ENCODE measurements around the gene NEMP2. TPM values are rescaled to one million over a fixed set of nuclear protein-coding genes. Genes with fewer than 3 reads are reported as not detected.

NEMP2 gene
- total RNA-seq, 1 donor from 2014 or later = 8.0 TPM

GRCh38 chr2:190460487-190460886 lies 74.0 kb downstream of the NEMP2 start:
- no peak for ATAC-seq
- no peaks in the 10 kb centered on the region for H3K9me3 ChIP-seq
- peaks cover 7% of the 10 kb centered on the region for H3K36me3 ChIP-seq
- no peaks in the 10 kb centered on the region for H3K4me1 ChIP-seq
- DNase-seq = no peak
- no peak overlapping the region for H3K27ac ChIP-seq
- TF ChIP-seq, protein P1, sequence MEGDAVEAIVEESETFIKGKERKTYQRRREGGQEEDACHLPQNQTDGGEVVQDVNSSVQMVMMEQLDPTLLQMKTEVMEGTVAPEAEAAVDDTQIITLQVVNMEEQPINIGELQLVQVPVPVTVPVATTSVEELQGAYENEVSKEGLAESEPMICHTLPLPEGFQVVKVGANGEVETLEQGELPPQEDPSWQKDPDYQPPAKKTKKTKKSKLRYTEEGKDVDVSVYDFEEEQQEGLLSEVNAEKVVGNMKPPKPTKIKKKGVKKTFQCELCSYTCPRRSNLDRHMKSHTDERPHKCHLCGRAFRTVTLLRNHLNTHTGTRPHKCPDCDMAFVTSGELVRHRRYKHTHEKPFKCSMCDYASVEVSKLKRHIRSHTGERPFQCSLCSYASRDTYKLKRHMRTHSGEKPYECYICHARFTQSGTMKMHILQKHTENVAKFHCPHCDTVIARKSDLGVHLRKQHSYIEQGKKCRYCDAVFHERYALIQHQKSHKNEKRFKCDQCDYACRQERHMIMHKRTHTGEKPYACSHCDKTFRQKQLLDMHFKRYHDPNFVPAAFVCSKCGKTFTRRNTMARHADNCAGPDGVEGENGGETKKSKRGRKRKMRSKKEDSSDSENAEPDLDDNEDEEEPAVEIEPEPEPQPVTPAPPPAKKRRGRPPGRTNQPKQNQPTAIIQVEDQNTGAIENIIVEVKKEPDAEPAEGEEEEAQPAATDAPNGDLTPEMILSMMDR (IDR thresholded peaks at IDR 0.05) = no peak
- no peak overlapping the region for H3K4me3 ChIP-seq
- intact Hi-C loops (cut with DNase I) = no loop called here
- H3K27me3 ChIP-seq = no peaks in the 10 kb centered on the region

DNA sequence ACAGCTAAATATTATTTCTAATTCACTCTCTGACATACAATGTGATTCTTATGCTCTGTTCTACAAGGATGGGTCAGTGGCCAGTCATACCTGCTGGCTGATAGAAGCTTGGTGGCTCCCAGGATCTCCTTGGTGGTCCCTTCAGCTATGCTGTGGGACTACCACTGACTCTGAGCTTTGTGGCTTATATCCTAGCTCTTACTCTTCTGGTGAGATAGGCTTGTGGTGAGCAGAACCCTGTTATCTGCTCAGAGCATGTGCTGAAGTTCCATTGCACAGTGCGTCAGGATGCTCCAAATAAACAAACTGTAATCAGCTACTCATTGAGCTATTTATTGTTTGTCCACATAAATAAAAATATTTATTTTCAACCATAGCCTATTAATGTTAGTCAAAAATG lies 74.6 kb downstream of the NEMP2 start:
- TF ChIP-seq, protein P1 (IDR thresholded peaks at IDR 0.05) = no peak
- ATAC-seq (no peak), DNase-seq (no peak)
- no peaks in the 10 kb centered on the region for H3K9me3 ChIP-seq
- intact Hi-C loops (cut with DNase I) = no loop called here
- no peaks in the 10 kb centered on the region for H3K4me1 ChIP-seq
- H3K36me3 ChIP-seq = peaks cover 7% of the 10 kb centered on the region
- no peak overlapping the region for H3K27ac ChIP-seq
- no peaks in the 10 kb centered on the region for H3K27me3 ChIP-seq
- no peak overlapping the region for H3K4me3 ChIP-seq

- no peaks in the 10 kb centered on the region for H3K9me3 ChIP-seq
- no peaks in the 10 kb centered on the region for H3K4me1 ChIP-seq
- no peaks in the 10 kb centered on the region for H3K27me3 ChIP-seq
- no peak overlapping the region for H3K4me3 ChIP-seq
- ATAC-seq (no peak), DNase-seq (no peak)
- peaks cover 7% of the 10 kb centered on the region for H3K36me3 ChIP-seq
- H3K27ac ChIP-seq = no peak overlapping the region
- TF ChIP-seq, protein P1 (IDR thresholded peaks at IDR 0.05) = no peak
- intact Hi-C loops (cut with DNase I) = no loop called here
Observed at GRCh38 chr2:190458352-190459107, 76.0 kb downstream of the NEMP2 start.

- Histone ChIP-seq H3K9me3 (no peaks in the 10 kb centered on the region), H3K36me3 (peaks cover 7% of the 10 kb centered on the region), H3K4me1 (no peaks in the 10 kb centered on the region), H3K4me3 (no peak overlapping the region), H3K27me3 (no peaks in the 10 kb centered on the region), H3K27ac (no peak overlapping the region)
- TF ChIP-seq, protein P1 (IDR thresholded peaks at IDR 0.05) = no peak
- intact Hi-C loops (cut with DNase I) = no loop called here
- DNase-seq = no peak
- ATAC-seq = no peak
Observed at GRCh38 chr2:190457256-190457655, 77.3 kb downstream of the NEMP2 start.

GRCh38 chr2:190456833-190457232 lies 77.7 kb downstream of the NEMP2 start:
- DNase-seq (no peak), ATAC-seq (no peak)
- Histone ChIP-seq H3K4me1 (no peaks in the 10 kb centered on the region), H3K27ac (no peak overlapping the region), H3K4me3 (no peak overlapping the region), H3K27me3 (no peaks in the 10 kb centered on the region), H3K9me3 (no peaks in the 10 kb centered on the region), H3K36me3 (peaks cover 7% of the 10 kb centered on the region)
- intact Hi-C loops (cut with DNase I) = no loop called here
- TF ChIP-seq, protein P1 (IDR thresholded peaks at IDR 0.05) = no peak

Data from upper lobe of right lung (tissue), 1 donor.